Ovary (tissue), 3 donors: Measurements from ENCODE around the gene DDX51.

Source experiments
- CTCF ChIP-seq, 3 donors: fragments of 450-650 bp in 2 of 3; fragments of 200-600 bp in 1 of 3; IDR thresholded peaks; one replicate each; pipeline versions ENCODE4 v1.5.1 to v1.8.0; 2016 to 2022; ENCODE audit warnings: antibody characterized with exemption in 3 of 3, mild to moderate bottlenecking in 1 of 3
- POLR2A ChIP-seq: fragments of 450-650 bp; IDR thresholded peaks from one replicate; pipeline ENCODE4 v1.6.1; 2017; ENCODE audit warnings: antibody characterized with exemption, mild to moderate bottlenecking, moderate library complexity
- donor health status: DM: no; HTN: no; CAD: no.

GRCh38 chr12:132154341-132154761 lies 10.2 kb upstream of the DDX51 start:
- TF ChIP-seq CTCF (IDR thresholded peaks at IDR 0.05) = no peak
- no peak for TF ChIP-seq POLR2A
